GM06990 (cell line): Measurements from ENCODE around the gene EPAS1.

Experiments used
- DNase-seq: peaks from one replicate; pipeline ENCODE4 v3.0.0-alpha.2; 2011; ENCODE audit not compliant: insufficient read length; ENCODE audit errors: extremely low read depth
- H3K27me3 ChIP-seq: replicated peaks from 2 replicates; pipeline ENCODE4 v1.6.0; 2011; ENCODE audit warnings: low read length; ENCODE audit not compliant: control insufficient read depth, insufficient read depth
- H3K36me3 ChIP-seq: 2 replicates; pipeline ENCODE4 v1.5.1; 2011; ENCODE audit warnings: low read length; ENCODE audit not compliant: control insufficient read depth, insufficient read depth
- H3K4me3 ChIP-seq: replicated peaks from 2 replicates; pipeline ENCODE4 v1.5.1; 2011; ENCODE audit warnings: low read depth, mild to moderate bottlenecking, control low read depth, low read length
- CTCF ChIP-seq: IDR thresholded peaks from 2 replicates; pipeline ENCODE4 v1.5.1; 2011; ENCODE audit warnings: low read length, control low read depth, mild to moderate bottlenecking, inconsistent platforms; ENCODE audit not compliant: insufficient read depth, poor library complexity, severe bottlenecking

The EPAS1 gene

GRCh38 chr2:46346719-46347118 lies 49.5 kb downstream of the EPAS1 start:
- no peaks in the 10 kb centered on the region for H3K36me3 ChIP-seq
- no peak for DNase-seq
- H3K4me3 ChIP-seq = no peak overlapping the region
- TF ChIP-seq CTCF = no peak
- no peaks in the 10 kb centered on the region; the same call in none of the 2 replicates for H3K27me3 ChIP-seq

GRCh38 chr2:46347648-46348280 lies 50.6 kb downstream of the EPAS1 start:
- Histone ChIP-seq H3K36me3 (no peaks in the 10 kb centered on the region), H3K27me3 (no peaks in the 10 kb centered on the region; the same call in none of the 2 replicates), H3K4me3 (no peak overlapping the region)
- TF ChIP-seq CTCF = no peak
- no peak for DNase-seq

GRCh38 chr2:46349115-46349547 lies 51.9 kb downstream of the EPAS1 start:
- Histone ChIP-seq H3K4me3 (no peak overlapping the region), H3K36me3 (no peaks in the 10 kb centered on the region), H3K27me3 (no peaks in the 10 kb centered on the region; the same call in none of the 2 replicates)
- no peak for TF ChIP-seq CTCF
- no peak for DNase-seq

- DNase-seq = no peak
- Histone ChIP-seq H3K4me3 (no peak overlapping the region), H3K27me3 (no peaks in the 10 kb centered on the region; the same call in none of the 2 replicates), H3K36me3 (no peaks in the 10 kb centered on the region)
- TF ChIP-seq CTCF = no peak
Observed at GRCh38 chr2:46350029-46350689, 53.0 kb downstream of the EPAS1 start.

GRCh38 chr2:46351098-46351749 lies 54.0 kb downstream of the EPAS1 start:
- no peak for TF ChIP-seq CTCF
- no peak overlapping the region for H3K4me3 ChIP-seq
- no peaks in the 10 kb centered on the region; the same call in none of the 2 replicates for H3K27me3 ChIP-seq
- DNase-seq = no peak
- H3K36me3 ChIP-seq = no peaks in the 10 kb centered on the region
